C4-2B (cell line): ENCODE results near the gene NR6A1.

Source experiments
- H3K27ac ChIP-seq: fragments of 450-650 bp; 2 replicates; pipeline ENCODE4 v1.5.1; 2017
- CTCF ChIP-seq: fragments of 450-650 bp; conservative IDR thresholded peaks from 2 replicates; pipeline ENCODE4 v1.5.1; 2017; ENCODE audit warnings: mild to moderate bottlenecking
- ZFX ChIP-seq: fragments of 450-650 bp; IDR thresholded peaks from 2 replicates; pipeline ENCODE4 v1.6.1; 2017

NR6A1 gene

DNA sequence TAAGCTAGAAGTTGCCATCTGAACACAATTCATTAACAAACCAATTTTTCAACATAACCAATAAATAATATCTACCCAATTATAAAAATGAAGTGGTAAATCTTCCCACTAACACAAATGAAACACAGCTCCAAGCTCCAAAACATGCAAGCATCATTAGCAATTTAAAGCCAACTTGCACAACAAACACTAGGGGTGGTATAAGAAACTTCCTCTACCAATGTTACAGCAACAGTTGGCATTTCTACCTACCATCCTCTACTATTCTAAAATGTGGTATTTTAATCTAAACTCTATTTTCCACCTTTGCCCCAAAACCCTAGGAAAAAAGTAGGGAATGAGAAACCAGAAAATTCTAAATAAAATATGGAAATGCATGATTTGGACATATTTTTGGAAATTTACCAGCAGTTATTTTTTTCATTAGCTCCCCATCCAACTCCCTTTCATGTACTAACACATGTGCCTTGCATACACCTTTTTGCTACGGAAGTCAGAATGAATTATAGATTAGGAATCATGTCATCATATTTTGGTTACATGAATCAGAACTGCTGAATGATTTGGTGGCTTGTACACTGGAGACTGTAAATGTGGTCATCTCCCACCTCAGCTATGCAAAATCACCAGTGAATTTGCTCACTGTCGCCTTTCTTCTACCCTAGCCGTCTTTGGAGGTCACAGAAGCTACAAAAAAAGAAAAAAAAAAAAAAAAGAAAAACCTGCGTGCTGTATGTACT lies 4.1 kb downstream of the NR6A1 start:
- TF ChIP-seq CTCF (peak; percentile 38), ZFX (no peak)
- H3K27ac ChIP-seq, result no peak overlapping the region

GRCh38 chr9:124766326-124766725 lies 4.8 kb downstream of the NR6A1 start:
- no peak for TF ChIP-seq ZFX
- TF ChIP-seq CTCF, result no peak
- H3K27ac ChIP-seq, result no peak overlapping the region

GRCh38 chr9:124765439-124765835 lies 5.7 kb downstream of the NR6A1 start:
- no peak for TF ChIP-seq CTCF
- no peak for TF ChIP-seq ZFX
- H3K27ac ChIP-seq, result no peak overlapping the region

DNA sequence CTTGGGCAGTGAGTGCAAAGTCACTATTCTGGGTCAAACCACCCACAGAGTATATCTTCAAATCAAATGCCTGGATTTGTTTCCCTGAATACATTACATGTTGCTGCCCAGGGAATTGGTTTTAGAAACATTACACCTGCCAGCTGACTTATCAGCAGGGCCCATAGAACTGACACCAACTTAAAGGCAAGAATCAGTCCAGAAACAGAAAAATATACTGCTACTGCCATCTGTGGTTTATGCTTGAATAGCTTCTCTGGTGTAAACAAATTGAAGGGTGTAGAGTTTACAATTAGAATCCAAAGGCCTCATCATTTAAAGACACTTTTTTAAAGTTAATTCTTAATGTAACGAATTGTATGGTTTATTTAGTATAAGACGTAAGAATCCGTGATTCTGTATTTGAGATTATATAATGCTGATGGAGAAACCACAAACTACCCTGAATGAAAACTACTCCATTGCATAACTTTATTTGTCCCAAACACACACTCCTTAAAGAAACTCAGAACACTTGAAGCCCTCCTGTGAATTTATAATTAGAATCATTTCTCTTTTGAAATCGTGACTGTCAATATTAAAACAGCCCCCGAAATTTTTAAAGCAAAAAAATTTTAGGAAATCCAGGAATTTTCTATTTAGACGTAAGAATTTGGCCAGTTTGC lies 6.2 kb downstream of the NR6A1 start:
- peak; percentile 56 for TF ChIP-seq CTCF
- no peak for TF ChIP-seq ZFX
- no peak overlapping the region for H3K27ac ChIP-seq

DNA sequence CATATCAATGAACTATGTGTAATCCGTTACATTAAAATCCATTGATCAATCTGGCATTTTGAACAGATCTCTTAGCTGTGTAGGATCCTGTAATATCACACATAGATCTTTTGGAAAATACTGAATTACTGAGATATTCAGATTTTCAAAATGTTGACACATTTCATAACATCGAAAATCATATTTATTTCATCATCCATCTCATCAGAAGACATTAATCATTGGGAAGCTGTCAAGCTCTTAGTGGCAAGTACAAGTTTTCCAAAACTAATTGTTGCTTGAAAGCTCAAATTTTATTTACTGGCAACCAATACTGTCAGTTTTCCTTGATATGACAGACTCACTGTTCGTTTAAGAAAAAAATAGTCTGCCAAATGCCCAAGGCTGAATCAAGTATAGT lies 8.5 kb downstream of the NR6A1 start:
- no peak overlapping the region for H3K27ac ChIP-seq
- no peak for TF ChIP-seq ZFX
- TF ChIP-seq CTCF, result no peak

- TF ChIP-seq ZFX (no peak), CTCF (no peak)
- no peak overlapping the region for H3K27ac ChIP-seq
Observed at GRCh38 chr9:124761710-124762109, 9.4 kb downstream of the NR6A1 start.

GRCh38 chr9:124761196-124761595 lies 9.9 kb downstream of the NR6A1 start:
- TF ChIP-seq CTCF (no peak), ZFX (no peak)
- H3K27ac ChIP-seq, result no peak overlapping the region
